Esophagus muscularis mucosa (tissue), 4 donors: ENCODE results near the gene UQCRC1. TPM values are rescaled to one million over a fixed set of nuclear protein-coding genes. Genes with fewer than 3 reads are reported as not detected.

Experiments
- DNase-seq: peaks from one replicate; pipeline ENCODE4 v3.0.0-alpha.2; 2017; ENCODE audit errors: extremely low spot score
- H3K27ac ChIP-seq, 4 donors: fragments of 200-600 bp; sonication (generic); replicated peaks in 1 of 4; 1 replicate in 3 of 4; 2 replicates in 1 of 4; pipeline ENCODE4 v1.5.1; 2016 to 2019; ENCODE audit warnings: mild to moderate bottlenecking in 1 of 4
- H3K27me3 ChIP-seq, 4 donors: fragments of 200-600 bp; sonication (generic); one replicate each; pipeline versions ENCODE4 v1.5.1 to v1.6.0; 2016 to 2019
- H3K36me3 ChIP-seq, 4 donors: fragments of 200-600 bp; sonication (generic); one replicate each; pipeline ENCODE4 v1.5.1; 2016 to 2019
- H3K4me1 ChIP-seq, 4 donors: fragments of 200-600 bp; sonication (generic); one replicate each; pipeline ENCODE4 v1.5.1; 2016 to 2019
- H3K4me3 ChIP-seq, 4 donors: fragments of 200-600 bp; sonication (generic); 1 replicate in 2 of 4; 2 replicates in 2 of 4; pipeline ENCODE4 v1.5.1; 2016 to 2019; ENCODE audit warnings: mild to moderate bottlenecking in 4 of 4, moderate library complexity in 1 of 4
- H3K9me3 ChIP-seq, 4 donors: fragments of 200-600 bp; sonication (generic); 1 replicate in 3 of 4; 2 replicates in 1 of 4; pipeline ENCODE4 v1.5.1; 2016 to 2019
- EP300 ChIP-seq: sonication (generic); formaldehyde crosslinking; IDR thresholded peaks from one replicate; pipeline ENCODE4 v1.6.1; 2017; ENCODE audit warnings: antibody characterized with exemption
- POLR2A ChIP-seq: fragments of 450-650 bp; IDR thresholded peaks from one replicate; pipeline ENCODE4 v1.6.1; 2017; ENCODE audit warnings: antibody characterized with exemption, moderate library complexity, mild to moderate bottlenecking, low read depth
- POLR2AphosphoS5 ChIP-seq, 2 donors: sonication (generic); formaldehyde crosslinking; IDR thresholded peaks; one replicate each; pipeline ENCODE4 v1.6.1; 2017; ENCODE audit warnings: antibody characterized with exemption in 2 of 2
- WGBS: methylation state at CpG from one replicate; pipeline ENCODE4 v1.1.5; 2018; 5-methylcytosine and 5-hydroxymethylcytosine counted together
- intact Hi-C: fragments of 100-400 bp; cut with DNase I; formaldehyde crosslinking; loops from one replicate; pipeline ENCODE4 v1.15.1; 2023
- total RNA-seq, 4 donors: library from RNA; depleted of rRNA; stranded (reverse); fragments of >200 nt; gene quantifications; one replicate each; pipeline versions ENCODE4 v1.1.0 to v1.2.1, GENCODE V29; 2016
- TF ChIP-seq, protein P1 (sequence below), 3 experiments: fragments of 200-600 bp in 2 of 3; fragments of 450-650 bp in 1 of 3; sonication (generic) in 2 of 3; IDR thresholded peaks; one replicate each; pipeline ENCODE4 v1.5.1; 2017 to 2019; ENCODE audit warnings: antibody characterized with exemption in 3 of 3, mild to moderate bottlenecking in 2 of 3, moderate library complexity in 1 of 3

The UQCRC1 gene
- total RNA-seq, 4 donors from 2014 or later: 265 to 340 (median 295) TPM

DNA sequence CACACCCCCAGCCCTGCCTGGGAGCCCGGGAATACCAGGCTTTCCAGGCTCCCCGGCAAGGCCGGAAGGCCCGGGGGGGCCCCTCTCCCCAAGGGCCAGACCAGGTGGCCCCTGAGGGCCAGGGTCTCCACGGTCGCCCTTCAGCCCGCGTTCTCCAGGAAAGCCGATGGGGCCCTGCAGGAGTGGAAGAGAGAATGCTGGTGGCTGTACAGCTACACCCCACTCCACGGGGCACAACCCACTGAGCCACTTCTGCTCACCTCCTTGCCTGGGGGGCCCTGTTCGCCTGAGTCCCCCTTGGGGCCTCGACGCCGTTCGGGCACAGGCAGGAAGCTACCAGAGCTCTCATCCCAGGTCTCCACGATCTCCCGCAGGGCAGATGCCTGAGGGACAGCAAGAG, 34.1 kb downstream of the UQCRC1 start:
- WGBS: 87% methylated on average over 14 of the region's 17 CpGs
- no peaks in the 10 kb centered on the region for H3K9me3 ChIP-seq
- no peaks in the 10 kb centered on the region for H3K27me3 ChIP-seq
- no peak for TF ChIP-seq POLR2A
- TF ChIP-seq POLR2AphosphoS5 (IDR thresholded peaks at IDR 0.05): no peak
- TF ChIP-seq, protein P1, sequence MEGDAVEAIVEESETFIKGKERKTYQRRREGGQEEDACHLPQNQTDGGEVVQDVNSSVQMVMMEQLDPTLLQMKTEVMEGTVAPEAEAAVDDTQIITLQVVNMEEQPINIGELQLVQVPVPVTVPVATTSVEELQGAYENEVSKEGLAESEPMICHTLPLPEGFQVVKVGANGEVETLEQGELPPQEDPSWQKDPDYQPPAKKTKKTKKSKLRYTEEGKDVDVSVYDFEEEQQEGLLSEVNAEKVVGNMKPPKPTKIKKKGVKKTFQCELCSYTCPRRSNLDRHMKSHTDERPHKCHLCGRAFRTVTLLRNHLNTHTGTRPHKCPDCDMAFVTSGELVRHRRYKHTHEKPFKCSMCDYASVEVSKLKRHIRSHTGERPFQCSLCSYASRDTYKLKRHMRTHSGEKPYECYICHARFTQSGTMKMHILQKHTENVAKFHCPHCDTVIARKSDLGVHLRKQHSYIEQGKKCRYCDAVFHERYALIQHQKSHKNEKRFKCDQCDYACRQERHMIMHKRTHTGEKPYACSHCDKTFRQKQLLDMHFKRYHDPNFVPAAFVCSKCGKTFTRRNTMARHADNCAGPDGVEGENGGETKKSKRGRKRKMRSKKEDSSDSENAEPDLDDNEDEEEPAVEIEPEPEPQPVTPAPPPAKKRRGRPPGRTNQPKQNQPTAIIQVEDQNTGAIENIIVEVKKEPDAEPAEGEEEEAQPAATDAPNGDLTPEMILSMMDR (IDR thresholded peaks at IDR 0.05): no peak
- no peak for TF ChIP-seq EP300
- intact Hi-C loops: no loop called here
- no peak for DNase-seq
- no peak overlapping the region for H3K4me3 ChIP-seq
- peaks cover 0 to 29% (median 0%) of the 10 kb centered on the region in 4 donors for H3K36me3 ChIP-seq
- no peak overlapping the region for H3K27ac ChIP-seq
- H3K4me1 ChIP-seq: no peaks in the 10 kb centered on the region

DNA sequence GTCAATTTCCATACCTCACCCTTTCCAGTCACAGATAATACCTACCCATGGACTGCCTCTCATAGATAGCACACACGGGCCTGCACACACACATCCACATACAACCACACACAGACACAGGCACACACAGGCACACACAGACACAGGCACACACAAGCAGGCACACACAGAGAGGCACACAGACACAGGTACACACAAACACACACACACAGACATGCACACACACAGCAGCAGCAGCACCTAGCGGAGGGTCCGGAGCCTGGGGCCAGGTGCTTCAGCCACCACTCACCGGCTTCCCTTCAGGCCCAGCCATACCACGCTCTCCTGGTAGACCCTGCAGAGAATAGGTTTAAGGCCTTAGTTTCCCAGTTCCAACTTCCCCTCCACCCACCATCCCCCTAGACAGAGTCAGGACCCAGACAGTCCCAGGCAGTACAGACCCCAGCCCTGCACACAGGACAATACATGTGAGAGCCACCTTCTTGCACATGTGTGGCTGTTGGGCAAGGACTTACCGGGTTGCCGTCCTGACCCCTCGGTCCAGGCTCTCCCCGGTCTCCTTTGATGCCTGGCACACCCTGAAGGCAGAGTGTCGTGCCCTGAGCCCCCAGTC, 35.4 kb downstream of the UQCRC1 start:
- H3K9me3 ChIP-seq: no peaks in the 10 kb centered on the region
- TF ChIP-seq POLR2A (no peak), EP300 (no peak), POLR2AphosphoS5 (IDR thresholded peaks at IDR 0.05) (no peak)
- TF ChIP-seq, protein P1 (IDR thresholded peaks at IDR 0.05): no peak
- H3K27me3 ChIP-seq: no peaks in the 10 kb centered on the region
- WGBS: 93% methylated on average over 10 of the region's 10 CpGs
- no peak overlapping the region for H3K4me3 ChIP-seq
- intact Hi-C loops: no loop called here
- no peak for DNase-seq
- no peaks in the 10 kb centered on the region for H3K4me1 ChIP-seq
- H3K36me3 ChIP-seq: peaks cover 0 to 19% (median 0%) of the 10 kb centered on the region in 4 donors
- H3K27ac ChIP-seq: no peak overlapping the region

DNA sequence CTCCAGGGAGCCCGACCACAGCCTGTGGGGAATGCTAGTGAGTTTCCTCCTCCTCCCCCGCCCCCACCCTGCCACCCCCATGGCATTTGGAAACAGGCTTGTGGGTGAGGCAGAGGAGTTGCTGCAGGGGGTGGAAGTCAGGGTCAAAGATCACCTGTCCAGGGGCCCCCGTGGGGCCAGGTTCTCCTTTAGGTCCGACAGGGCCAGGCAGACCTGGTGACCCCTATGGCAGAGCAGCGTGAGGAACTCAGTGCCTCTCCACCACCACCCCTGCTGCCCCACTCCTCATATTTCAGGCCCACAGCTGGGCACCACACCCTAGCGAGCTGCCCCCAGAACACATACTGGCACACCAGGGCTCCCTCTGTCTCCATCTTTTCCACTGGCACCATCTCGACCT, 36.9 kb downstream of the UQCRC1 start:
- Histone ChIP-seq H3K27me3 (no peaks in the 10 kb centered on the region), H3K4me3 (no peak overlapping the region), H3K27ac (no peak overlapping the region), H3K36me3 (peaks cover 0 to 12% (median 0%) of the 10 kb centered on the region in 4 donors), H3K4me1 (no peaks in the 10 kb centered on the region), H3K9me3 (no peaks in the 10 kb centered on the region)
- intact Hi-C loops: no loop called here
- DNase-seq: no peak
- WGBS: 91% methylated on average over 7 of the region's 7 CpGs
- TF ChIP-seq POLR2A: no peak
- TF ChIP-seq POLR2AphosphoS5 (IDR thresholded peaks at IDR 0.05): no peak
- TF ChIP-seq, protein P1 (IDR thresholded peaks at IDR 0.05): no peak
- TF ChIP-seq EP300: no peak

DNA sequence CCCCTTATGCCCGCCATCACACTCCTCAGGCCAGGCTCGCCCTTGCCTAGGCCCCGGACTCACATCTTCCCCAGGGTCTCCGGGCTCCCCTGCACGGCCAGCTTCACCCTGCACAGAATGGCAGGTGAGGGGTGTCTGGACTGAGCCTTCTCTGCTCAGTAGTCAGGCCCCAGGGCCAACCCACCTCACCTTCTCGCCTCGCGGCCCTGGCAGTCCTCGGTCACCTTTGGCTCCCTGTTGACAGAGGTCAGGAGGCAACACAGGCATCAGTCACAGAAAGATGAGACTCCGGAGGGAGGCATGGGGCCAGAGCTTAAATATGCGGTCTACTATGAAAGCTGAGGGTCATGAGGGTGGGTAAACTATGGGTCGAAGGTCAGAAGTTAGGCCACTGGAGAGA, 37.5 kb downstream of the UQCRC1 start:
- no peak for TF ChIP-seq POLR2A
- no peak for TF ChIP-seq EP300
- TF ChIP-seq, protein P1 (IDR thresholded peaks at IDR 0.05): no peak
- no peak for TF ChIP-seq POLR2AphosphoS5 (IDR thresholded peaks at IDR 0.05)
- Histone ChIP-seq H3K4me3 (no peak overlapping the region), H3K9me3 (no peaks in the 10 kb centered on the region), H3K27ac (no peak overlapping the region), H3K36me3 (peaks cover 0 to 6% (median 0%) of the 10 kb centered on the region in 4 donors), H3K4me1 (no peaks in the 10 kb centered on the region), H3K27me3 (no peaks in the 10 kb centered on the region)
- no peak for DNase-seq
- intact Hi-C loops: no loop called here
- WGBS: 100% methylated on average over 2 of the region's 12 CpGs
